Body of pancreas (tissue), 4 donors: ENCODE measurements around the gene ZNF638. TPM values are rescaled to one million over a fixed set of nuclear protein-coding genes. Genes with fewer than 3 reads are reported as not detected.

Source experiments
- ATAC-seq: fragments of 150-250 bp; one replicate; pipeline ENCODE4 v1.9.1; 2016
- DNase-seq, 4 donors: peaks; one replicate each; pipeline ENCODE4 v3.0.0-alpha.2; 2019
- H3K27ac ChIP-seq, 4 donors: fragments of 200-600 bp; sonication (generic); 1 replicate in 3 of 4; 2 replicates in 1 of 4; pipeline versions ENCODE4 v1.5.1 to v1.6.1; 2016 to 2019; ENCODE audit warnings: mild to moderate bottlenecking in 1 of 4, mixed read lengths in 1 of 4, moderate library complexity in 1 of 4
- H3K27me3 ChIP-seq, 2 donors: fragments of 200-600 bp; sonication (generic); one replicate each; pipeline ENCODE4 v1.6.0; 2016; ENCODE audit warnings: mild to moderate bottlenecking in 1 of 2
- H3K36me3 ChIP-seq, 2 donors: fragments of 200-600 bp; sonication (generic); replicated peaks in 1 of 2; 2 replicates each; pipeline ENCODE4 v1.5.1; 2016; ENCODE audit warnings: low read depth in 2 of 2; ENCODE audit not compliant: insufficient read depth in 1 of 2
- H3K4me1 ChIP-seq: fragments of 200-600 bp; sonication (generic); one replicate; pipeline ENCODE4 v1.6.0; 2016
- H3K4me3 ChIP-seq, 2 donors: fragments of 200-600 bp; sonication (generic); 1 replicate in 1 of 2; 2 replicates in 1 of 2; pipeline ENCODE4 v1.5.1; 2016 to 2019
- H3K9me3 ChIP-seq, 3 donors: fragments of 200-600 bp; sonication (generic); 1 replicate in 2 of 3; 2 replicates in 1 of 3; pipeline ENCODE4 v1.5.1; 2016
- CTCF ChIP-seq, 7 experiments: fragments of 450-650 bp in 4 of 7; fragments of 200-600 bp in 3 of 7; sonication (generic) in 3 of 7; IDR thresholded peaks; one replicate each; pipeline ENCODE4 v1.5.1; 2016 to 2019; ENCODE audit warnings: antibody characterized with exemption in 7 of 7
- POLR2A ChIP-seq, 3 donors: fragments of 450-650 bp; IDR thresholded peaks; one replicate each; pipeline ENCODE4 v1.6.1; 2016; ENCODE audit warnings: antibody characterized with exemption in 3 of 3, mild to moderate bottlenecking in 2 of 3
- WGBS, 2 donors: methylation state at CpG; one replicate each; pipeline ENCODE4 v1.1.5; 2017; 5-methylcytosine and 5-hydroxymethylcytosine counted together
- intact Hi-C: fragments of 100-400 bp; cut with DNase I; formaldehyde crosslinking; loops from one replicate; pipeline ENCODE4 v1.15.1; 2023
- total RNA-seq, 2 donors: library from RNA; depleted of rRNA; stranded (reverse); fragments of >200 nt; gene quantifications; one replicate each; pipeline ENCODE4 v1.1.0, GENCODE V29; 2016

The ZNF638 gene
- total RNA-seq, 2 donors from 2014 or later: 108 to 146 TPM

GRCh38 chr2:71471276-71471675 is 139.7 kb downstream of the ZNF638 start:
- TF ChIP-seq POLR2A (IDR thresholded peaks at IDR 0.05) (no peak), CTCF (IDR thresholded peaks at IDR 0.05) (no peak)
- Histone ChIP-seq H3K9me3 (no peaks in the 10 kb centered on the region), H3K27ac (no peak overlapping the region), H3K4me1 (peaks cover 3% of the 10 kb centered on the region), H3K27me3 (no peaks in the 10 kb centered on the region), H3K36me3 (no peaks in the 10 kb centered on the region), H3K4me3 (no peak overlapping the region)
- intact Hi-C loops: no loop called here
- WGBS, 2 donors: 27 to 65% methylated on average over 1 of the region's 1 CpG
- DNase-seq (no peak), ATAC-seq (no peak)

GRCh38 chr2:71472019-71472418 is 140.4 kb downstream of the ZNF638 start:
- DNase-seq (no peak), ATAC-seq (no peak)
- TF ChIP-seq POLR2A (IDR thresholded peaks at IDR 0.05): no peak
- no peak for TF ChIP-seq CTCF (IDR thresholded peaks at IDR 0.05)
- Histone ChIP-seq H3K4me3 (no peak overlapping the region), H3K27me3 (no peaks in the 10 kb centered on the region), H3K9me3 (no peaks in the 10 kb centered on the region), H3K4me1 (no peaks in the 10 kb centered on the region), H3K36me3 (no peaks in the 10 kb centered on the region), H3K27ac (no peak overlapping the region)
- WGBS, 2 donors: 43 to 44% methylated on average over 2 of the region's 2 CpGs
- intact Hi-C loops: no loop called here

- no peaks in the 10 kb centered on the region for H3K27me3 ChIP-seq
- ATAC-seq (no peak), DNase-seq (no peak)
- H3K27ac ChIP-seq: peak overlapping the region in 1 of 4 donors; percentile 5
- 83 to 84% methylated on average over 9 of the region's 9 CpGs for WGBS, 2 donors
- H3K4me3 ChIP-seq: no peak overlapping the region
- TF ChIP-seq CTCF (IDR thresholded peaks at IDR 0.05) (no peak), POLR2A (IDR thresholded peaks at IDR 0.05) (no peak)
- H3K4me1 ChIP-seq: no peaks in the 10 kb centered on the region
- no peaks in the 10 kb centered on the region for H3K9me3 ChIP-seq
- H3K36me3 ChIP-seq: no peaks in the 10 kb centered on the region
- intact Hi-C loops: no loop called here
Observed at GRCh38 chr2:71473346-71474031, 141.9 kb downstream of the ZNF638 start.

GRCh38 chr2:71474116-71474743 is 142.6 kb downstream of the ZNF638 start:
- Histone ChIP-seq H3K27me3 (no peaks in the 10 kb centered on the region), H3K9me3 (no peaks in the 10 kb centered on the region), H3K4me3 (no peak overlapping the region), H3K27ac (peak overlapping the region in 1 of 4 donors; percentile 5), H3K4me1 (no peaks in the 10 kb centered on the region), H3K36me3 (no peaks in the 10 kb centered on the region)
- no peak for ATAC-seq
- TF ChIP-seq POLR2A (IDR thresholded peaks at IDR 0.05) (no peak), CTCF (IDR thresholded peaks at IDR 0.05) (no peak)
- WGBS, 2 donors: 64 to 71% methylated on average over 5 of the region's 5 CpGs
- intact Hi-C loops: no loop called here
- no peak for DNase-seq
